Left lung (tissue), 10 donors: ENCODE results near the gene REEP6. TPM values are rescaled to one million over a fixed set of nuclear protein-coding genes. Genes with fewer than 3 reads are reported as not detected.

Experiments used
- ATAC-seq: fragments of 200-7000 bp; cut with Tn5 transposase; one replicate; pipeline ENCODE4 v1.9.1; 2020; ENCODE audit warnings: moderate library complexity
- DNase-seq, 4 donors: peaks; one replicate each; pipeline ENCODE4 v3.0.0-alpha.2; 2013 to 2020
- H3K27ac ChIP-seq, 2 donors: fragments of 200-600 bp; sonication (generic) in 1 of 2; one replicate each; pipeline versions ENCODE4 v1.5.0 to v1.8.0; 2020 to 2021
- H3K27me3 ChIP-seq, 2 donors: fragments of 200-600 bp; sonication (generic) in 1 of 2; one replicate each; pipeline versions ENCODE4 v1.5.0 to v1.8.0; 2020 to 2021
- H3K36me3 ChIP-seq, 2 donors: fragments of 200-600 bp; sonication (generic) in 1 of 2; one replicate each; pipeline versions ENCODE4 v1.5.0 to v1.8.0; 2020 to 2021
- H3K4me1 ChIP-seq, 2 donors: fragments of 200-600 bp; one replicate each; pipeline ENCODE4 v1.8.0; 2021
- H3K4me3 ChIP-seq, 2 donors: fragments of 200-600 bp; sonication (generic) in 1 of 2; one replicate each; pipeline versions ENCODE4 v1.5.0 to v1.8.0; 2020 to 2021; ENCODE audit warnings: mild to moderate bottlenecking in 1 of 2
- H3K9me3 ChIP-seq, 2 donors: fragments of 200-600 bp; sonication (generic) in 1 of 2; one replicate each; pipeline versions ENCODE4 v1.5.0 to v1.8.0; 2020 to 2021
- intact Hi-C, 2 donors: fragments of 100-400 bp; cut with DNase I; formaldehyde crosslinking; loops; one replicate each; pipeline versions ENCODE4 v1.11.2 to v1.14.2; 2022
- polyA plus RNA-seq, 6 donors: library from polyadenylated mRNA; unstranded; fragments of 120-200 nt; gene quantifications; one replicate each; pipeline ENCODE4 v1.2.1, GENCODE V29; 2013; ENCODE audit not compliant: insufficient read length in 6 of 6
- total RNA-seq, 2 donors: library from RNA; stranded (reverse); fragmentation: NEBNext Ultra II Directional; extraction: Animal tissue kit (Norgen Biotek cat#: 25700); gene quantifications; one replicate each; pipeline ENCODE4 v1.2.1, GENCODE V29; 2021
- TF ChIP-seq, protein P1 (sequence below), 2 donors: fragments of 200-600 bp; sonication (generic) in 1 of 2; IDR thresholded peaks; one replicate each; pipeline versions ENCODE4 v1.5.0 to v1.8.0; 2021; ENCODE audit warnings: antibody characterized with exemption in 2 of 2
- donor health status: DM: no; HTN: yes; CAD: no.
- donor health status: DM: no; HTN: no; CAD: no.

Gene REEP6
- total and polyA plus RNA-seq, 8 donors, result 1.6 to 5.9 (median 3.7) TPM

DNA sequence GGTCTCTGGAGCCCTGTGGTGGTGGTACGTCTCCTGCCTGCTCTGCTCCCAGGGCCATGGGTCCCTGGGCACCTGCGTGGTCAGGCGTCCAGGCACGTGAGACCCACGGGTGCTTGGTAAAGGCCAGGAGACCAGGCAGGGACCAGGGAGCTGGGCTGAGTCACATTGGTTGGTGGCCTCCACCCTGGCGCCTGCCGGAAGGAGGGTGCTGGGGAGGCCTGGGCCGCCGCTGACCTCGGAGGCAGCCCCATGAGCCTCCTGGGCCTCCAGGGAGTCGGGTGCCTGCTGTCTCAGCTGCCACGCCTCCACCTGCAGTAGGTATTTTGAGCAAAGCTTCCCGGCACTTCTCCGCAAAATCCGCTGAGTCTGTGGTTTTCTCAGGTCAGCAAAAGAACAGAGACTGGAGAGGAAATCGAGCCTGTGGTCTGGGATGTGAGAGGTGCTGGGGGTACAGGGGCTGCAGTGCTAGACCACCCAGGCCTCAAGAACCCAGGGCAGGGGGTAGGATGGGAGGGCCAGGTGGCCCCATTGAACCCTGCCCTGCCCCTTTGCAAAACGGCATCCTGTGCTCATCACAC, 29.3 kb downstream of the REEP6 start:
- intact Hi-C loops, result no loop called here
- Histone ChIP-seq H3K27me3 (peaks cover 27 to 94% of the 10 kb centered on the region in 2 donors), H3K4me3 (no peak overlapping the region), H3K27ac (no peak overlapping the region), H3K4me1 (peaks cover 0 to 6% of the 10 kb centered on the region in 2 donors), H3K36me3 (no peaks in the 10 kb centered on the region), H3K9me3 (no peaks in the 10 kb centered on the region)
- no peak for DNase-seq
- TF ChIP-seq, protein P1, sequence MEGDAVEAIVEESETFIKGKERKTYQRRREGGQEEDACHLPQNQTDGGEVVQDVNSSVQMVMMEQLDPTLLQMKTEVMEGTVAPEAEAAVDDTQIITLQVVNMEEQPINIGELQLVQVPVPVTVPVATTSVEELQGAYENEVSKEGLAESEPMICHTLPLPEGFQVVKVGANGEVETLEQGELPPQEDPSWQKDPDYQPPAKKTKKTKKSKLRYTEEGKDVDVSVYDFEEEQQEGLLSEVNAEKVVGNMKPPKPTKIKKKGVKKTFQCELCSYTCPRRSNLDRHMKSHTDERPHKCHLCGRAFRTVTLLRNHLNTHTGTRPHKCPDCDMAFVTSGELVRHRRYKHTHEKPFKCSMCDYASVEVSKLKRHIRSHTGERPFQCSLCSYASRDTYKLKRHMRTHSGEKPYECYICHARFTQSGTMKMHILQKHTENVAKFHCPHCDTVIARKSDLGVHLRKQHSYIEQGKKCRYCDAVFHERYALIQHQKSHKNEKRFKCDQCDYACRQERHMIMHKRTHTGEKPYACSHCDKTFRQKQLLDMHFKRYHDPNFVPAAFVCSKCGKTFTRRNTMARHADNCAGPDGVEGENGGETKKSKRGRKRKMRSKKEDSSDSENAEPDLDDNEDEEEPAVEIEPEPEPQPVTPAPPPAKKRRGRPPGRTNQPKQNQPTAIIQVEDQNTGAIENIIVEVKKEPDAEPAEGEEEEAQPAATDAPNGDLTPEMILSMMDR (IDR thresholded peaks at IDR 0.05), result no peak
- no peak for ATAC-seq

DNA sequence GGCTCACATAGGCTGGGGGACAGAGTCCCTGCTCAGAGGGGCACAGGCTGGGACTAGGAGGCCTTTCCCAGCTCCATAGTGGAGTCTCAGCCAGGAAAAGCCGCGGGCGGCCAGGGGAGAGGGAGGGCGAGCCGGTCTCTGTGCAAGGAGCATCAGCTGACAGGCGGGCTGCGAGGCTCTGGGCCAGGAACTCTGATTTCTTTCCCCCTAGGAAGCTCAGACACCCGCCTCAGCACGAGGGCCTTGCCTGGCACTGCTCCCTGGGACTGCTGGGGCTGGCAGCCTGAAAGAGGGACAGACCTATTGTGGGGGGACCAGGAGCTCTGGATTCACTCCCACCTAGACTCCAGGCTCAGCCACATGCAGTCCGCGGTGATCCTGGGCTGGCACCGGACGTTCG, 30.7 kb downstream of the REEP6 start:
- intact Hi-C loops, result no loop called here
- no peaks in the 10 kb centered on the region for H3K9me3 ChIP-seq
- peaks cover 0 to 6% of the 10 kb centered on the region in 2 donors for H3K4me1 ChIP-seq
- no peaks in the 10 kb centered on the region for H3K36me3 ChIP-seq
- no peak overlapping the region for H3K4me3 ChIP-seq
- DNase-seq (peak in 1 of 4 donors; percentile 37), ATAC-seq (no peak)
- H3K27ac ChIP-seq, result no peak overlapping the region
- H3K27me3 ChIP-seq, result peaks cover 29 to 94% of the 10 kb centered on the region in 2 donors
- TF ChIP-seq, protein P1 (IDR thresholded peaks at IDR 0.05), result no peak

DNA sequence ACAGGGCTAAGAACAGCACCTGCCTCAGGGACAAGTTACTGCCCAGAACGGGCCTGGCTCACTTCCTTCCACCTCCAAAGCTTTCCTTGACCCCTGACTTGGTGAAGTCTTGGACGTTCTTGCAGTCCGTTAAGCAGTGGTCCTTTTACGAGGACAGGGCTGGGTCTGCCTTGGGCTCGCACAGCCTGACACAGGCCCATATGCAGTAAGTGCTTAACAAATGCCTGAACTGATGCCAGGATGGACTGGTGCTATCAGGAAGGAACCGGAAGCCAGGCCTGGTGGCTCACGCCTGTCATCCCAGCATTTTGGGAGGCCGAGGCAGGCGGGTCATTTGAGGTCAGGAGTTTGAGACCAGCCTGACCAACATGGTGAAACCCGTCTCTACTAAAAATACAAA, 31.1 kb downstream of the REEP6 start:
- Histone ChIP-seq H3K9me3 (no peaks in the 10 kb centered on the region), H3K36me3 (no peaks in the 10 kb centered on the region), H3K27ac (no peak overlapping the region), H3K4me3 (no peak overlapping the region), H3K27me3 (peaks cover 29 to 94% of the 10 kb centered on the region in 2 donors), H3K4me1 (peaks cover 0 to 6% of the 10 kb centered on the region in 2 donors)
- TF ChIP-seq, protein P1 (IDR thresholded peaks at IDR 0.05), result no peak
- DNase-seq, result no peak
- ATAC-seq, result no peak
- intact Hi-C loops, result no loop called here

DNA sequence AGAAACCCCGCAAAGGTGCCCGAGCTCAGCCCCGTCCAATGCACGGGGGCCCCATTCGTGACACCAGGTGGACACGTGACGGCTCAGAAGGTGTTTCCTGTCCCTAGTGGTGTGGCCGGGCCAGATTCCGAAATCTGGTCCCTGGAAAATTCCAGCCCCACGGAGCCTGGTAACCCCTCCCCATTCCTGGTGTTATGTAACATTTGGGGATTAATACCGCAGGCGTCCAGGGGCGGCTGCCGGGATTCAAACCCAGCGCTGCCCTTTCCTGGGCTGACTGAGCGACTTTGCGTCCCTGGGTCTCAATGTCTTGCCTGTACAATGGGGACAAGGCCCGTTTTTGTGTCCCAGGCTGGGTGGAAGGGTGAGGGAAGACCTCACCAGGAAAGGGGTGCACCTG, 31.9 kb downstream of the REEP6 start:
- Histone ChIP-seq H3K4me3 (no peak overlapping the region), H3K27me3 (peaks cover 29 to 94% of the 10 kb centered on the region in 2 donors), H3K9me3 (no peaks in the 10 kb centered on the region), H3K4me1 (peaks cover 0 to 6% of the 10 kb centered on the region in 2 donors), H3K36me3 (no peaks in the 10 kb centered on the region), H3K27ac (no peak overlapping the region)
- TF ChIP-seq, protein P1 (IDR thresholded peaks at IDR 0.05), result no peak
- DNase-seq (no peak), ATAC-seq (no peak)
- intact Hi-C loops, result no loop called here

DNA sequence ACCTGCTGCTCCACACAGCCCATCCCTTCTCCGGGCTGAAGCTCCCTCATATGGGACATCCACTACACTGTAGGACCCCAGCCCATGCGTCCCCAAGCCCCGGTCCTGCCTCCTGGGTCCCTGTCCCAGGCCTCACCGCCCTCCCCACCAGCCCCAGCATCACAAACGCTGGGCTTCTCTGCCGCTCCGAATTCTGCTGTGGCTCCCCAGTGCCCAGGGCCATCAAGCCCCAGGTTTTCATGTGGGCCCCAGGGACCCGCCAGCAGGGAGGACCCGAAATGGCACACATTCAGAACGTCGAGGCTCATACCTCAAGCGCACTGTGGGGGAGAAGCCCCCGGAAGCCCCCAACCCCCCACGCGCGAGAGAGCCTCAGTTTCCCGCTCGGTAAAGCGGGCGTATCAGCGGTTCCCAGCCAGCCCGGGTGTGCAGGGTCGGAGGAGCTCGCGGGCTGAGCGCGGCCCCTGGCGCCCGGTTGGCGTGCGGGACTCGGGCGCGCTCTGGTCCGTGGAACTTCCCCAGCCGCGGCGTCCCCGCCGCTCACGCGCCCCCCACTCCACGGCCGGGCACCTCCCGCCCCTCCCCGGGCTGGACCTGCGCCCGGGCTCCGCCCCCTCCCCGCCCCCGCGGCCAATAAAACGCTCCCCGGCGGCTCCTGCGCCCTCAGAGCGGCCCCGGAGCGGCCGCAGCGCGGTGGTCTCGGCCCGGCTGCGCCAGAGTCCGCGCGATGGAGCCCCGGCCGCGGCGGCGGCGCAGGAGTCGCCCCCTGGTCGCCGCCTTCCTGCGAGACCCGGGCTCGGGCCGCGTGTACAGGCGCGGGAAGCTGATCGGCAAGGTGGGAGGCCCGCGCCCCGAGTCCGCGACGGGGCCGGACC, 32.7 kb downstream of the REEP6 start, which contains the start of gene PLK5:
Gene PLK5 (plus strand): TSS at position 666 of the 875 bp plus-strand sequence. CDS start 2,920 bp downstream, outside the sequence.
- TF ChIP-seq, protein P1 (IDR thresholded peaks at IDR 0.05), result no peak
- ATAC-seq (no peak), DNase-seq (no peak)
- Histone ChIP-seq H3K9me3 (no peaks in the 10 kb centered on the region), H3K27ac (no peak within 1 kb of the TSS), H3K4me3 (no peak within 1 kb of the TSS), H3K36me3 (no peaks in the 10 kb centered on the region), H3K4me1 (peaks cover 0 to 6% of the 10 kb centered on the region in 2 donors), H3K27me3 (peaks cover 29 to 92% of the 10 kb centered on the region in 2 donors)
- intact Hi-C loops, result no loop called here
